Measurements from ENCODE around the gene LMBR1.
A peak's percentile ranks its signal among the peaks of the same experiment; 100 is the strongest.
"Not testable (repeated sequence)": the region's sequence is repeated elsewhere in the genome, so short reads cannot be mapped to it uniquely, and the experiment has no call there.

Gene LMBR1

GRCh38 chr7:156843582-156843981, 49.4 kb downstream of the LMBR1 start:
- DNase-seq: not testable (repeated sequence)

- DNase-seq: no peak
Observed at GRCh38 chr7:156843157-156843556, 49.8 kb downstream of the LMBR1 start.

GRCh38 chr7:156842740-156843140, 50.2 kb downstream of the LMBR1 start:
- DNase-seq: no peak

- DNase-seq: no peak
Observed at GRCh38 chr7:156842317-156842716, 50.7 kb downstream of the LMBR1 start.

- no peak for DNase-seq
Observed at GRCh38 chr7:156841497-156841896, 51.5 kb downstream of the LMBR1 start.

- DNase-seq: no peak
Observed at GRCh38 chr7:156840134-156840533, 52.8 kb downstream of the LMBR1 start.

GRCh38 chr7:156836443-156836842, 56.5 kb downstream of the LMBR1 start:
- no peak for DNase-seq

GRCh38 chr7:156834462-156834861, 58.5 kb downstream of the LMBR1 start:
- no peak for DNase-seq

GRCh38 chr7:156833312-156833711, 59.7 kb downstream of the LMBR1 start:
- DNase-seq: no peak

GRCh38 chr7:156832195-156832877, 60.6 kb downstream of the LMBR1 start:
- no peak for DNase-seq

- DNase-seq: no peak
Observed at GRCh38 chr7:156829669-156830336, 63.2 kb downstream of the LMBR1 start.

GRCh38 chr7:156827587-156828203, 65.3 kb downstream of the LMBR1 start:
- peak; percentile 32 for DNase-seq

- DNase-seq: no peak
Observed at GRCh38 chr7:156823435-156823834, 69.5 kb downstream of the LMBR1 start.

- no peak for DNase-seq
Observed at GRCh38 chr7:156820445-156821063, 72.4 kb downstream of the LMBR1 start.

- DNase-seq: no peak
Observed at GRCh38 chr7:156819733-156820295, 73.2 kb downstream of the LMBR1 start.

- no peak for DNase-seq
Observed at GRCh38 chr7:156818133-156818532, 74.8 kb downstream of the LMBR1 start.

- peak; percentile 14 for DNase-seq
Observed at GRCh38 chr7:156816943-156817572, 75.9 kb downstream of the LMBR1 start.

- no peak for DNase-seq
Observed at GRCh38 chr7:156811706-156812105, 81.3 kb downstream of the LMBR1 start.

- DNase-seq: not testable (repeated sequence)
Observed at GRCh38 chr7:156803656-156804055, 89.3 kb downstream of the LMBR1 start.

- no peak for DNase-seq
Observed at GRCh38 chr7:156802214-156802613, 90.8 kb downstream of the LMBR1 start.

GRCh38 chr7:156795415-156795814, 97.6 kb downstream of the LMBR1 start:
- DNase-seq: no peak

GRCh38 chr7:156793334-156793733, 99.6 kb downstream of the LMBR1 start:
- DNase-seq: no peak

GRCh38 chr7:156792611-156793010, 100.4 kb downstream of the LMBR1 start:
- DNase-seq: no peak

Measured in RPMI8226 (cell line).